ENCODE measurements around the gene NRG3.

- TF ChIP-seq TAF1 (IDR thresholded peaks at IDR 0.05; ENCODE audit: low read depth, low read length) (no peak), POLR2AphosphoS5 (IDR thresholded peaks at IDR 0.05; ENCODE audit: low read depth, low read length) (no peak), POLR2A (IDR thresholded peaks at IDR 0.05; ENCODE audit: low read depth, low read length) (no peak), POU2F2 (IDR thresholded peaks at IDR 0.05; ENCODE audit: low read depth, low read length) (no peak)
These were observed 565.8 kb downstream of the NRG3 start for GRCh38 chr10:82440775-82441174.

Measured in GM12891 (cell line).